BLaER1 treated with 17β-estradiol and CSF1 and Interleukin-3, amounts not matched to agents 10 nM and 100 nM (cell line): ENCODE data around the gene ZNF394.
A peak's percentile ranks its signal among the peaks of the same experiment; 100 is the strongest.
"Not testable (repeated sequence)": the region's sequence is repeated elsewhere in the genome, so short reads cannot be mapped to it uniquely, and the experiment has no call there.

Source experiments
- H3K27ac ChIP-seq, 11 experiments: shearing (Covaris generic); formaldehyde crosslinking; 2 replicates each; pipeline ENCODE4 v1.8.1; 2022
- H3K27me3 ChIP-seq, 11 experiments: shearing (Covaris generic); formaldehyde crosslinking; 2 replicates each; pipeline ENCODE4 v1.8.1; 2022
- H3K36me3 ChIP-seq, 11 experiments: shearing (Covaris generic); formaldehyde crosslinking; 2 replicates each; pipeline ENCODE4 v1.8.1; 2022
- H3K4me1 ChIP-seq, 10 experiments: shearing (Covaris generic); formaldehyde crosslinking; 2 replicates each; pipeline ENCODE4 v1.8.1; 2022
- H3K4me2 ChIP-seq, 11 experiments: shearing (Covaris generic); formaldehyde crosslinking; 2 replicates each; pipeline ENCODE4 v1.8.1; 2022
- H3K4me3 ChIP-seq, 10 experiments: shearing (Covaris generic); formaldehyde crosslinking; 2 replicates each; pipeline ENCODE4 v1.8.1; 2022
- H3K9ac ChIP-seq, 11 experiments: shearing (Covaris generic); formaldehyde crosslinking; 2 replicates each; pipeline ENCODE4 v1.8.1; 2022
- H3K9me3 ChIP-seq, 11 experiments: shearing (Covaris generic); formaldehyde crosslinking; replicated peaks in 1 of 11; 2 replicates each; pipeline ENCODE4 v1.8.1; 2022
- H4K20me1 ChIP-seq, 11 experiments: shearing (Covaris generic); formaldehyde crosslinking; 2 replicates each; pipeline ENCODE4 v1.8.1; 2022
- Cebpa-rat ChIP-seq, 11 experiments: shearing (Covaris generic); IDR thresholded peaks; 2 replicates each; pipeline ENCODE4 v1.8.1; 2022

Gene ZNF394

DNA sequence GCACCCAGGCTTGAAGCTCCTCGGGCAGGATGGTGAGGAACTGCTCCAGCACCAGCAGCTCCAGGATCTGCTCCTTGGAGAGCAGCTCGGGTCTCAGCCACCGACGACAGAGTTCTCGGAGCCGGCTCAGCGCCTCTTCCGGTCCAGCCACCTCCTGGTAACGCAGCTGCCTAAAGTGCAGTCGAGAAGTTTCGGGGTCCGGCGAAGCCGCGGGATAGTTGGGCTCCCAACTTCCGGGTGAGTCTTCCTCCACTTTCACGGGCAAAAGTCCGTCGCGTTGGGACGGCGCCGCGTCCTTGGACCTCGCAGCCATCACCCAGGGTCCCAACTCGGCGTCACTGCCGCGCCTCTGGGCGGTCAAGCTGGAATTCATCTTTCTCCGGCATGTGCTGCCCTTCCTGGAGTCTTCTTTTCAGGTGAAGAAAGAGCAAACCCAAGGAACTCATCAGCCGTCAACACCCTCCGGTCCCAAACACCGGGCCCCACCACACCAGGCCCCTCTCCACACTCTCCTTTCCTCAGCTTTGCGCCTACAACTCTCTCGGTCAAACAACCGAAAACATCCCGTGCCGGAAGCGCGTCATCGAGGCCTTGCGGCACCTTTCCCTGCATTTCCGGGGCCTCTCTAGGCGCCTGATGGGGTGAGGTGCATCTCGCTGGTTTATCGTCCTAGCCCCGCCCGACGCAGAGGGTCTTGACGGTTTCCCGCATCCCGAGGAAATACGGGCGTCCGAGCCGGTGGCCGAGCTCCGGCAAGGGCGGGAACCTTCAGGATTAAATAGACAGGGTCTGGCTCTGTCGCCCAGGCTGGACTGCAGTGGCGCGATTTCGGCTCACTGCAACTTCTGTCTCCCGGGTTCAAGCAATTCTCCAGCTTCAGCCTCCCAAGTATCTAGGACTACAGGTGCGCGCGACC lies at the start of gene ZNF394:
TSS of gene ZNF394 (minus strand) at position 561 of the 916 bp plus-strand sequence. CDS start at position 373, 188 bp downstream.
- Histone ChIP-seq H4K20me1 (peaks cover 16 to 38% (median 29%) of the 10 kb centered on the region in 11 experiments; a peak in 21 of 22 replicates), H3K36me3 (peaks cover 36 to 39% (median 37%) of the 10 kb centered on the region in 11 experiments), H3K9ac (peak within 1 kb of the TSS; percentile 84 to 94 (median 91)), H3K4me1 (peaks cover 21 to 32% (median 29%) of the 10 kb centered on the region in 10 experiments), H3K4me2 (peak within 1 kb of the TSS; percentile 90 to 100 (median 99)), H3K4me3 (peak within 1 kb of the TSS; percentile 89 to 100 (median 92)), H3K9me3 (peaks cover 18 to 25% (median 19%) of the 10 kb centered on the region in 11 experiments), H3K27me3 (no peaks in the 10 kb centered on the region), H3K27ac (peak within 1 kb of the TSS; percentile 80 to 94 (median 92))
- TF ChIP-seq Cebpa-rat (IDR thresholded peaks at IDR 0.05), result no peak

DNA sequence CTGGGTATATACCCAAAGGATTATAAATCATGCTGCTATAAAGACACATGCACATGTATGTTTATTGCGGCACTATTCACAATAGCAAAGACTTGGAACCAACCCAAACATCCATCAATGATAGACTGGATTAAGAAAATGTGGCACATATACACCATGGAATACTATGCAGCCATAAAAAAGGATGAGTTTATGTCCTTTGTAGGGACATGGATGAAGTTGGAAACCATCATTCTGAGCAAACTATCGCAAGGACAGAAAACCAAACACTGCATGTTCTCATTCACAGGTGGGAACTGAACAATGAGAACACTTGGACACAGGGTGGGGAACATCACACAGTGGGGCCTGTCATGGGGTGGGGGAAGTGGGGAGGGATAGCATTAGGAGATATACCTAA lies 49.5 kb upstream of the ZNF394 start:
- H3K36me3 ChIP-seq, result peaks cover 25 to 61% (median 53%) of the 10 kb centered on the region in 11 experiments
- H3K4me3 ChIP-seq, H3K9ac ChIP-seq, H4K20me1 ChIP-seq, H3K27ac ChIP-seq, H3K27me3 ChIP-seq, H3K4me2 ChIP-seq: not testable (repeated sequence)
- peaks cover 13 to 35% (median 16%) of the 10 kb centered on the region in 10 experiments for H3K4me1 ChIP-seq
- peaks cover 5 to 21% (median 13%) of the 10 kb centered on the region in 11 experiments; a peak in 19 of 22 replicates for H3K9me3 ChIP-seq

DNA sequence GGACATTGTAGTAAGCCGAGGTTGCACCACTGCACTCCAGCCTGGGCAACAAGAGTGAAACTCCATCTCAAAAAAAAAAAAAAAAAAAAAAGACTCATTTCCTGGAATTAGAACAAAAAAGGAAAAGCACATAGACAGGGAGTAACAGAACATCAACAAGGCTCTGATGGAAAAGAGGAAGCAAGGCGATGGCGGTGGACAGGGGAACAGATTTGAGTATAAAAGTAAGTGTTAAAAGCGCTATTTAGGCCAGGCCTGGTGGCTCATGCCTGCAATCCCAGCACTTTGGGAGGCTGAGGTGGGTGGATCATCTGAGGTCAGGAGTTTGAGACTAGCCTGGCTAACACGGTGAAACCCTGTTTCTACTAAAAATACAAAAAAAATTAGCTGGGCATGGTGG lies 45.2 kb upstream of the ZNF394 start:
- not testable (repeated sequence) for H4K20me1 ChIP-seq, H3K27me3 ChIP-seq, H3K9ac ChIP-seq, H3K4me2 ChIP-seq, H3K27ac ChIP-seq, H3K4me3 ChIP-seq
- Histone ChIP-seq H3K4me1 (peaks cover 0 to 13% (median 0%) of the 10 kb centered on the region in 10 experiments; a peak in 3 of 20 replicates), H3K36me3 (peaks cover 34 to 87% (median 78%) of the 10 kb centered on the region in 11 experiments), H3K9me3 (peaks cover 47 to 62% (median 56%) of the 10 kb centered on the region in 11 experiments)

DNA sequence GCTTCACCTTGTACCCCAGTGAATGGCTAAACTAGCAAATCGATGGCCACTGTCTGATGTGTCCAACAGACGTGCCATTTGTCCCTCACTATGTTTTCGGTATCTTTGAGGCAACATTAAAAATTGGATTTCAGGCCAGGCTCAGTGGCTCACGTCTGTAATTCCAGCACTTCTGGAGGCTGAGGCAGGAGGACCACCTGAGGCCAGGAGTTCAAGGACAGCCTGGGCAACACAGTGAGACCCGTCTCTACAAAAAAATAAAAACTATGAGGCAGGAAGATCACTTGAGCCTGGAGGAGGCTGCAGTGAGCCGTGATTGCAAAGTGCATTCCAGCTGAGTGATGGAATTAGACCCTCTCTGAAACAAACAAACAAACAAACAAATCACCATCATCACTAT lies 43.8 kb upstream of the ZNF394 start:
- Histone ChIP-seq H3K27ac (no peak overlapping the region), H4K20me1 (no peaks in the 10 kb centered on the region), H3K4me1 (peaks cover 0 to 10% (median 0%) of the 10 kb centered on the region in 10 experiments; a peak in 1 of 20 replicates), H3K4me3 (no peak overlapping the region), H3K36me3 (peaks cover 34 to 84% (median 74%) of the 10 kb centered on the region in 11 experiments), H3K27me3 (no peaks in the 10 kb centered on the region), H3K4me2 (no peak overlapping the region), H3K9ac (no peak overlapping the region), H3K9me3 (peaks cover 61 to 71% (median 69%) of the 10 kb centered on the region in 11 experiments)
- no peak for TF ChIP-seq Cebpa-rat (IDR thresholded peaks at IDR 0.05)

DNA sequence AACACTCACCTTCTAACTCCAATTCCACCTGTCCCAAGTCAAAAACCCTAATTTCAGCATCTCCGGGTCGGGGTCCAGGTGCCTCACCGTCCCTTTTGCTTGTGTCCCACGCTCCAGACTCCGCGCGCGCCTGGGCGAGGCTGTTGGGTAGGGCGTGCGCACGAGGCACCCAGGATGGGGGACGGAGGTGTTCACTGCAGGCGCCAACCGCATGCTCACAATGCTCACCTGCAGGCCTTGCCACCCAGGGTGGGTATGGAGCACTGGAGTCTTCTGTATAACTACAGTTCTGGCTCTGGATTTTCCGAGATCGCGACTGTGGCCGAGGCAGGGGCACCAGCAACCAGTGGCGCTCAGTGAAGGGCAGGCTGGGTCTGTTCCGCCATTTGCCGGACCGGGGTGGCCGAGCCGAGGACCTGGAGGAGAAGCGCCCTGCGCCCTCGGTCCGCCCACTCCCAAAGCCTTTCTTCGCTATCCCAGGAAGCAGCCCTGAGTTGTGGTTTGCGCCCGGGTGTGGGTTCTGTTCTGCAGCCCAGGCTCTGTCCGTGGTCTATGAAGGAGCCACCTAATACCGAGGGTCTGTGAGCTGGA lies 43.1 kb upstream of the ZNF394 start:
- H3K4me1 ChIP-seq, result peaks cover 0 to 10% (median 0%) of the 10 kb centered on the region in 10 experiments; a peak in 1 of 20 replicates
- no peak overlapping the region for H3K27ac ChIP-seq
- H4K20me1 ChIP-seq, result no peaks in the 10 kb centered on the region
- H3K4me3 ChIP-seq, result 0 out of 20 replicates have a peak overlapping the region, but pooled peaks of 1 of the 10 experiments have one; percentile 6
- H3K36me3 ChIP-seq, result peaks cover 31 to 79% (median 70%) of the 10 kb centered on the region in 11 experiments
- no peaks in the 10 kb centered on the region for H3K27me3 ChIP-seq
- no peak overlapping the region for H3K4me2 ChIP-seq
- H3K9me3 ChIP-seq, result peaks cover 69 to 79% (median 77%) of the 10 kb centered on the region in 11 experiments
- H3K9ac ChIP-seq, result no peak overlapping the region
- TF ChIP-seq Cebpa-rat (IDR thresholded peaks at IDR 0.05), result no peak

DNA sequence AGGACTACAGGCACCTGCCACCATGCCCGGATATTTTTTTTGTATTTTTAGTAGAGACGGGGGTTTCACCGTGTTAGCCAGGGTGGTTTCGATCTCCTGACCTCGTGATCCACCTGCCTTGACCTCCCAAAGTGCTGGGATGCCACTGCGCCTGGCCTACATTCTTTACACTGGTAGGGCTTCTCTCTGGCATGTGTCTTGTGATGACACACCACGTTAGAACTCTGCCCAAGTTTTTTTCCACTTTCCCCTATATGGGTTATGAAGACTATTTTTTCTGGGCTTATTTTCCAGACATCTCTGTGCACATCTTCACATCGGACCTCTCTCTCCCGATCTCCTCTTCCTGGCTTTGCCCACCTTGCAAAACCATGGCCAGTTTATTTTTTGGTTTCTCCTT lies 41.1 kb upstream of the ZNF394 start:
- peaks cover 79 to 98% (median 92%) of the 10 kb centered on the region in 11 experiments for H3K9me3 ChIP-seq
- TF ChIP-seq Cebpa-rat (IDR thresholded peaks at IDR 0.05), result no peak
- peaks cover 18 to 65% (median 52%) of the 10 kb centered on the region in 11 experiments for H3K36me3 ChIP-seq
- H4K20me1 ChIP-seq, result no peaks in the 10 kb centered on the region
- peaks cover 0 to 10% (median 0%) of the 10 kb centered on the region in 10 experiments; a peak in 1 of 20 replicates for H3K4me1 ChIP-seq
- no peak overlapping the region for H3K4me3 ChIP-seq
- H3K4me2 ChIP-seq, result no peak overlapping the region
- H3K9ac ChIP-seq, result no peak overlapping the region
- no peak overlapping the region for H3K27ac ChIP-seq
- H3K27me3 ChIP-seq, result no peaks in the 10 kb centered on the region

DNA sequence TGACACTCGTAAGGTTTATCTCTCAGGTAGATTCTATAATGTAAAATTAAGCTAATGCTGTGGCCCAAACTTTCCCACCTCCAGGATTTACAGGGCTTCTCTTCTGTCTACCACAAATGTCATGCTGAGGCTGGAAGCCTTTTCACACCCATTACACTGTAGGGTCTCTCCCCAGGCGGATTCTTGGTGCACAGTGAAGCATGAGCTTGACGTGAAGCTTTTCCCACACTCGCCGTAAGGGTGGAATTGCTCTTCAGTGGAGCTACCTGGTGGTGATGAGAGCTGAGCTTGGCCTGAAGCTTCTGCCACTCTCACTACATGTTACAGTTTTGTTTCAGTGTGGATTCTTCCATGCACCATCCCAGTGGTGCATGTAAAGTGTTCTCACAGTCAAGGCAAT lies 40.5 kb upstream of the ZNF394 start:
- H3K4me2 ChIP-seq, result no peak overlapping the region
- H3K9me3 ChIP-seq, result peaks cover 86 to 100% (median 94%) of the 10 kb centered on the region in 11 experiments
- H3K36me3 ChIP-seq, result peaks cover 18 to 64% (median 47%) of the 10 kb centered on the region in 11 experiments
- no peak overlapping the region for H3K9ac ChIP-seq
- no peaks in the 10 kb centered on the region for H4K20me1 ChIP-seq
- TF ChIP-seq Cebpa-rat (IDR thresholded peaks at IDR 0.05), result no peak
- H3K27ac ChIP-seq, result no peak overlapping the region
- peaks cover 0 to 7% (median 0%) of the 10 kb centered on the region in 10 experiments; a peak in 1 of 20 replicates for H3K4me1 ChIP-seq
- H3K27me3 ChIP-seq, result no peaks in the 10 kb centered on the region
- H3K4me3 ChIP-seq, result peak overlapping the region in 1 of 10 experiments; percentile 14; a peak in 1 of 20 replicates

DNA sequence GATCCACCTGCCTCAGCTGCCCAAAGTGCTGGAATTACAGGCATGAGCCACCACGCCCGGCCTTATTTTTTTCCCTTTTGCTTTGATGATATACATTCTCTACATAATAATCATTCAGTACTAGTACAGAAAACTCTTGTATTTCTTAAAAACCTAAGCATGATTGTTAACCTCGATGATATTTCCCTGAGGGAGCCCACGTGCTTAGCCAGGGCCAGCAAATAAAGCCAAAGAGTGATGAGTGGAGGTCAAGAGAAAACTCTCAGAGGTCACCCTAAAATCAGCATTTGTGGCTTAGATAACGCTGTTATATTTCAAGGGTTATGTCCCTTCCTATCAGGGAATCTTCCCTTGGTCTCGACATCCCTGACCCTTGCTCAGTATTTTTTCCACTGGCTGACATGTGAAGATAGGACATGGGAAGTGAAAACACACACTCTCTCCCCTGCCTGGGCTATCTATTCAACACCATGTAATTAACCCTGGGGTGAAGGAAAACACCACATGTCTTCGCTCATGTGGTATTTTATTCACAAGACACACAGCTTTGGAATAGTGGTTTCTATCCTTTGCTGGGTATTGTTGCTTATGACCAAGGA lies 39.2 kb upstream of the ZNF394 start:
- H3K36me3 ChIP-seq, result peaks cover 18 to 63% (median 46%) of the 10 kb centered on the region in 11 experiments
- H3K27me3 ChIP-seq, result no peaks in the 10 kb centered on the region
- no peak overlapping the region for H3K27ac ChIP-seq
- H3K4me3 ChIP-seq, result no peak overlapping the region
- no peak overlapping the region for H3K9ac ChIP-seq
- peaks cover 87 to 100% (median 96%) of the 10 kb centered on the region in 11 experiments for H3K9me3 ChIP-seq
- H3K4me1 ChIP-seq, result no peaks in the 10 kb centered on the region
- H4K20me1 ChIP-seq, result no peaks in the 10 kb centered on the region
- TF ChIP-seq Cebpa-rat (IDR thresholded peaks at IDR 0.05), result no peak
- H3K4me2 ChIP-seq, result no peak overlapping the region

DNA sequence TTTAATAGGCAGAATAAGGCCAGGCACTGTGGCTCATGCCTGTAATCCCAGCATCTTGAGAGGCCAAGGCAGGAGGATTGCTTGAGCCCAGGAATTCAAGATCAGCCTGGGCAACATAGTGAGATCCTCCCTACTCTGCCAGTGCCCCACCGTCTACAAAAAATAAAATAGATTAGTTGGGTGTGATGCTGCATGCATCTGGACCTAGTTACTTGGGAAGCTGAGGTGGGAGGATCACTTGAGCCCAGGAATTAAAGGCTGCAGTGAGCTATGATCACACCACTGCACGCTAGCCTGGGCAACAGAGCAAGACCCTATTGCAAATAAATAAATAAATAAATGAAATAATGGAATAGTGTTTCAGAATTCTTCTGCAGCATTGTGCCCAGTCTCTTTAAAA lies 35.6 kb upstream of the ZNF394 start:
- H3K9ac ChIP-seq, result no peak overlapping the region
- no peaks in the 10 kb centered on the region for H3K4me1 ChIP-seq
- no peak overlapping the region for H3K4me2 ChIP-seq
- H3K4me3 ChIP-seq, result no peak overlapping the region
- H3K9me3 ChIP-seq, result peaks cover 87 to 100% (median 96%) of the 10 kb centered on the region in 11 experiments
- peaks cover 37 to 69% (median 55%) of the 10 kb centered on the region in 11 experiments for H3K36me3 ChIP-seq
- no peaks in the 10 kb centered on the region for H4K20me1 ChIP-seq
- H3K27me3 ChIP-seq, result no peaks in the 10 kb centered on the region; a peak in 1 of 22 replicates
- no peak for TF ChIP-seq Cebpa-rat (IDR thresholded peaks at IDR 0.05)
- no peak overlapping the region for H3K27ac ChIP-seq
